ENCODE results near the gene SEC16A.

DNA sequence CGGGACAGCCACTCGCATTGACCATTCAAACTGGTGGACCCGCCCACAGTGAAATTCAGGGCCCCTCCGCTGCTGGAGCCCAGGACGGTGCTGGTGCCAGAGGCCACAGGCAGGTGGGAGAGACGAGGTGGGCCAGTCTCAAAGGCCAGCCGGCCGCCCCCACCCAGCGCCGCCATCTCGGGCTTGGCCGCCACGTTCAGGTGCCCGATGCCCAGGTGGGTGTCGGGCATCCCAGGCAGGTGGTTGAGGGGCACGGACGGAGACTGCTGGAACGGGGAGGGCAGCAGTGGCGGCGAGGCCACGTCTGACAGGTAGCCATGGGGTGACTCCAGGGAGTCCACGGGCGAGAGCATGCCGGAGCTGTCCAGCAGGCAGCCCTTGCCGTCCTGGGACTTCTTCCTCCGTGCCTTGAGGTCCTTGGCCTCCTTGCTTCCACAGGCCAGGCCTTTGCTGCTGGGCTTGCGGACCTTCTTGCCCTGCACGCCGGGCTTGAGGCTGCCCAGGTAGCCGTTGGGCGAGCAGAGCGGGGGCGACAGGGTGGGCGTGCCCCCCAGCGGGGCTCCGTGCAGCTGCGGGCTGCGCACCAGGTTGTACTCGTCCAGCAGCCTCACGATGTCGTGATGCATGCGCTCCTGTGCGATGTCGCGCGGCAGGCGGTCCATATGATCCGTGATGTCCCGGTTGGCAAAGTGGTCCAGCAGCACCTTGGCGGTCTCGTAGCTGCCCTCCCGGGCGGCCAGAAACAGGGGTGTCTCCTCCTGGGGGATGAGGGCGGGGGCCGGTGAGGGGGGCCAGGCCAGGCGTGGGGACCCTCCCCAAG is 14.2 kb upstream of the SEC16A start:
- TF ChIP-seq, protein P1, sequence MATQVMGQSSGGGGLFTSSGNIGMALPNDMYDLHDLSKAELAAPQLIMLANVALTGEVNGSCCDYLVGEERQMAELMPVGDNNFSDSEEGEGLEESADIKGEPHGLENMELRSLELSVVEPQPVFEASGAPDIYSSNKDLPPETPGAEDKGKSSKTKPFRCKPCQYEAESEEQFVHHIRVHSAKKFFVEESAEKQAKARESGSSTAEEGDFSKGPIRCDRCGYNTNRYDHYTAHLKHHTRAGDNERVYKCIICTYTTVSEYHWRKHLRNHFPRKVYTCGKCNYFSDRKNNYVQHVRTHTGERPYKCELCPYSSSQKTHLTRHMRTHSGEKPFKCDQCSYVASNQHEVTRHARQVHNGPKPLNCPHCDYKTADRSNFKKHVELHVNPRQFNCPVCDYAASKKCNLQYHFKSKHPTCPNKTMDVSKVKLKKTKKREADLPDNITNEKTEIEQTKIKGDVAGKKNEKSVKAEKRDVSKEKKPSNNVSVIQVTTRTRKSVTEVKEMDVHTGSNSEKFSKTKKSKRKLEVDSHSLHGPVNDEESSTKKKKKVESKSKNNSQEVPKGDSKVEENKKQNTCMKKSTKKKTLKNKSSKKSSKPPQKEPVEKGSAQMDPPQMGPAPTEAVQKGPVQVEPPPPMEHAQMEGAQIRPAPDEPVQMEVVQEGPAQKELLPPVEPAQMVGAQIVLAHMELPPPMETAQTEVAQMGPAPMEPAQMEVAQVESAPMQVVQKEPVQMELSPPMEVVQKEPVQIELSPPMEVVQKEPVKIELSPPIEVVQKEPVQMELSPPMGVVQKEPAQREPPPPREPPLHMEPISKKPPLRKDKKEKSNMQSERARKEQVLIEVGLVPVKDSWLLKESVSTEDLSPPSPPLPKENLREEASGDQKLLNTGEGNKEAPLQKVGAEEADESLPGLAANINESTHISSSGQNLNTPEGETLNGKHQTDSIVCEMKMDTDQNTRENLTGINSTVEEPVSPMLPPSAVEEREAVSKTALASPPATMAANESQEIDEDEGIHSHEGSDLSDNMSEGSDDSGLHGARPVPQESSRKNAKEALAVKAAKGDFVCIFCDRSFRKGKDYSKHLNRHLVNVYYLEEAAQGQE (IDR thresholded peaks at IDR 0.05), result no peak
- TF ChIP-seq, protein P2, sequence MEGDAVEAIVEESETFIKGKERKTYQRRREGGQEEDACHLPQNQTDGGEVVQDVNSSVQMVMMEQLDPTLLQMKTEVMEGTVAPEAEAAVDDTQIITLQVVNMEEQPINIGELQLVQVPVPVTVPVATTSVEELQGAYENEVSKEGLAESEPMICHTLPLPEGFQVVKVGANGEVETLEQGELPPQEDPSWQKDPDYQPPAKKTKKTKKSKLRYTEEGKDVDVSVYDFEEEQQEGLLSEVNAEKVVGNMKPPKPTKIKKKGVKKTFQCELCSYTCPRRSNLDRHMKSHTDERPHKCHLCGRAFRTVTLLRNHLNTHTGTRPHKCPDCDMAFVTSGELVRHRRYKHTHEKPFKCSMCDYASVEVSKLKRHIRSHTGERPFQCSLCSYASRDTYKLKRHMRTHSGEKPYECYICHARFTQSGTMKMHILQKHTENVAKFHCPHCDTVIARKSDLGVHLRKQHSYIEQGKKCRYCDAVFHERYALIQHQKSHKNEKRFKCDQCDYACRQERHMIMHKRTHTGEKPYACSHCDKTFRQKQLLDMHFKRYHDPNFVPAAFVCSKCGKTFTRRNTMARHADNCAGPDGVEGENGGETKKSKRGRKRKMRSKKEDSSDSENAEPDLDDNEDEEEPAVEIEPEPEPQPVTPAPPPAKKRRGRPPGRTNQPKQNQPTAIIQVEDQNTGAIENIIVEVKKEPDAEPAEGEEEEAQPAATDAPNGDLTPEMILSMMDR (IDR thresholded peaks at IDR 0.05; ENCODE audit: low read depth, low read length, missing input control), result no peak
- TF ChIP-seq MAX (IDR thresholded peaks at IDR 0.05), result no peak
- TF ChIP-seq RAD21 (IDR thresholded peaks at IDR 0.05), result no peak
- TF ChIP-seq SP1 (IDR thresholded peaks at IDR 0.05), result no peak
- TF ChIP-seq GABPA (IDR thresholded peaks at IDR 0.05 in 1 of 2, conservative IDR thresholded peaks at IDR 0.05 in 1 of 2), result no peak
- TF ChIP-seq TAF1 (conservative IDR thresholded peaks at IDR 0.05), result no peak
- TF ChIP-seq JUND (IDR thresholded peaks at IDR 0.05), result no peak

Measured in liver (tissue), 3 donors.